Measurements from ENCODE around the gene DYNC1I1. TPM values are rescaled to one million over a fixed set of nuclear protein-coding genes. Genes with fewer than 3 reads are reported as not detected.

Gene DYNC1I1
- total RNA-seq, 1 donor from 2014 or later = 0.79 TPM

DNA sequence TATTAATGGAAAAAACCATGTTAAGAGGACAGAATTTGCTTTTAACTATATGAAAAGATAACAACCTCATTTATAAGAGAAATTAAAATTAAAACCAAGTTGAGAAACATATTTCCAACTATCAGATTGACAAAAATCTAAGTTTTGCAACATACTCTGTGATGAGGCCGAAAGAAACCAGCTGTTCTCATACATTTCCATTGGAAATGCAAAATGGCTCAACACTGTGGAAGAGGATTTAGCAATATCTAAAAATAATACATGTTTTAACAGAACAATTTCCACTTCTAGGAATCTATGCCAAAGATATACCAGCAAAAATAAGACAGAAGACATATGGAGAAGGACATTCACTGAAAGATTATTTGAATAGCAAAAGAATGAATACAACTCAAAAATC, 268.8 kb downstream of the DYNC1I1 start:
- no peak for DNase-seq (ENCODE audit: low spot score)
- Histone ChIP-seq H3K27me3 (no peaks in the 10 kb centered on the region), H3K27ac (no peak overlapping the region), H3K4me1 (no peaks in the 10 kb centered on the region), H3K4me3 (no peak overlapping the region), H3K36me3 (no peaks in the 10 kb centered on the region), H3K9me3 (ENCODE audit: low read depth) (no peaks in the 10 kb centered on the region), H3K4me2 (no peak overlapping the region), H3K79me2 (ENCODE audit: low read depth) (no peaks in the 10 kb centered on the region), H2AFZ (replicated peaks) (no peak overlapping the region), H3F3A (ENCODE audit: low read depth) (no peaks in the 10 kb centered on the region), H4K20me1 (ENCODE audit: low read depth) (no peaks in the 10 kb centered on the region), H3K9ac (no peak overlapping the region)
- H3K4me1 Mint-ChIP-seq = no peaks in the 10 kb centered on the region
- TF ChIP-seq EZH2 (IDR thresholded peaks at IDR 0.05) = no peak
- no peak for TF ChIP-seq EZH2phosphoT487 (IDR thresholded peaks at IDR 0.05)
- TF ChIP-seq, protein P1, sequence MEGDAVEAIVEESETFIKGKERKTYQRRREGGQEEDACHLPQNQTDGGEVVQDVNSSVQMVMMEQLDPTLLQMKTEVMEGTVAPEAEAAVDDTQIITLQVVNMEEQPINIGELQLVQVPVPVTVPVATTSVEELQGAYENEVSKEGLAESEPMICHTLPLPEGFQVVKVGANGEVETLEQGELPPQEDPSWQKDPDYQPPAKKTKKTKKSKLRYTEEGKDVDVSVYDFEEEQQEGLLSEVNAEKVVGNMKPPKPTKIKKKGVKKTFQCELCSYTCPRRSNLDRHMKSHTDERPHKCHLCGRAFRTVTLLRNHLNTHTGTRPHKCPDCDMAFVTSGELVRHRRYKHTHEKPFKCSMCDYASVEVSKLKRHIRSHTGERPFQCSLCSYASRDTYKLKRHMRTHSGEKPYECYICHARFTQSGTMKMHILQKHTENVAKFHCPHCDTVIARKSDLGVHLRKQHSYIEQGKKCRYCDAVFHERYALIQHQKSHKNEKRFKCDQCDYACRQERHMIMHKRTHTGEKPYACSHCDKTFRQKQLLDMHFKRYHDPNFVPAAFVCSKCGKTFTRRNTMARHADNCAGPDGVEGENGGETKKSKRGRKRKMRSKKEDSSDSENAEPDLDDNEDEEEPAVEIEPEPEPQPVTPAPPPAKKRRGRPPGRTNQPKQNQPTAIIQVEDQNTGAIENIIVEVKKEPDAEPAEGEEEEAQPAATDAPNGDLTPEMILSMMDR (IDR thresholded peaks at IDR 0.05) = no peak
- no peaks in the 10 kb centered on the region for H3K27me3 Mint-ChIP-seq (ENCODE audit: insufficient read depth, low read depth)
- H3K36me3 Mint-ChIP-seq = no peaks in the 10 kb centered on the region
- no peak overlapping the region for H3K27ac Mint-ChIP-seq
- H3K4me3 Mint-ChIP-seq = no peak overlapping the region
- no peaks in the 10 kb centered on the region for H3K9me3 Mint-ChIP-seq

DNA sequence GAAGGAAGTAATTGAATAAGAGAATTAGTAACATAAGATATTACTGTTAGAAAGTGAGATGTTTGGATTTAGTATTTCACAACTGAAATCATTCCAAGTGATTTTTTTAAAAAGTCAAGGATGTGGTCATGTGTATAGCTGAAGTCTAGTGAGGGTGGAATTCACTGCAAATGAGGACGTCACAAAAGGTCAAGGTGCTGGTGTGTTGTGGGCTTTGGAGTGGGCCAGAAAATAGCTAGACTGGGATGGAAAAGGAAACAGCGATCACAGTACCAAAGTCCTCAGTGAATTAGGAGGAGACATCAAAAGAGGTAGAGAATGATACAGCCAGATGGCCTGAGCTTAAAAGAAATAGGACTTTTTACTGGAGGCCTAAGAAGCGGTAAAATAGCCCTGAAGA, 272.8 kb downstream of the DYNC1I1 start:
- no peaks in the 10 kb centered on the region for H3K9me3 ChIP-seq (ENCODE audit: low read depth)
- TF ChIP-seq, protein P1 (IDR thresholded peaks at IDR 0.05) = no peak
- no peak for TF ChIP-seq EZH2phosphoT487 (IDR thresholded peaks at IDR 0.05)
- TF ChIP-seq EZH2 (IDR thresholded peaks at IDR 0.05) = no peak
- H3K27me3 Mint-ChIP-seq (ENCODE audit: insufficient read depth, low read depth) = no peaks in the 10 kb centered on the region
- no peak overlapping the region for H3K4me3 Mint-ChIP-seq
- no peak overlapping the region for H3K27ac ChIP-seq
- H3K79me2 ChIP-seq (ENCODE audit: low read depth) = no peaks in the 10 kb centered on the region
- H3K4me1 ChIP-seq = no peaks in the 10 kb centered on the region
- H3K4me2 ChIP-seq = no peak overlapping the region
- H2AFZ ChIP-seq (replicated peaks) = no peak overlapping the region
- H3K36me3 ChIP-seq = no peaks in the 10 kb centered on the region
- no peaks in the 10 kb centered on the region for H3F3A ChIP-seq (ENCODE audit: low read depth)
- DNase-seq (ENCODE audit: low spot score) = no peak
- no peaks in the 10 kb centered on the region for H3K4me1 Mint-ChIP-seq
- no peaks in the 10 kb centered on the region for H3K27me3 ChIP-seq
- H3K36me3 Mint-ChIP-seq = no peaks in the 10 kb centered on the region
- H3K9ac ChIP-seq = no peak overlapping the region
- no peak overlapping the region for H3K4me3 ChIP-seq
- H3K27ac Mint-ChIP-seq = no peak overlapping the region
- no peaks in the 10 kb centered on the region for H4K20me1 ChIP-seq (ENCODE audit: low read depth)
- no peaks in the 10 kb centered on the region for H3K9me3 Mint-ChIP-seq

DNA sequence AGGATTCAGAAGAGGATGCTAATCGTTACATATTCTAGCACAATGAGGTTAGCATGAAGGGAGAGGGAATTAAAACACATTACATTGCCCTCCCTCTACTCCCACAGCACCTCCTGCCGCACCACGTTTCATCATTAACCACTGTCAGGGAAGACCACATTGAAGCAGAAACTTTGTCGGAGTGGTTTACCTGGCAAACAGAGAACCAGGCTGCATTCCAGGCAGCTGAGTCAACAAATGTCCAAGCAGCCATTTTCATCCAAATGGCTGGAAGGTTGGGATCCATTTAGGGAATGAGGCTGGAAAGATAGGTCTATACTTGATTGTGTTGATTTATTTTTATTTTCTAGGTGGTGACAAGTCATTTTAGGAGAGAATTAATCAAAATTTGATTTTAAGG, 273.6 kb downstream of the DYNC1I1 start:
- Mint-ChIP-seq H3K27me3 (ENCODE audit: insufficient read depth, low read depth) (no peaks in the 10 kb centered on the region), H3K9me3 (no peaks in the 10 kb centered on the region), H3K4me1 (no peaks in the 10 kb centered on the region), H3K27ac (no peak overlapping the region), H3K4me3 (no peak overlapping the region), H3K36me3 (no peaks in the 10 kb centered on the region)
- no peak overlapping the region for H3K4me3 ChIP-seq
- H2AFZ ChIP-seq (replicated peaks) = no peak overlapping the region
- H3K4me1 ChIP-seq = no peaks in the 10 kb centered on the region
- no peak overlapping the region for H3K4me2 ChIP-seq
- no peak overlapping the region for H3K27ac ChIP-seq
- no peaks in the 10 kb centered on the region for H3K27me3 ChIP-seq
- H3F3A ChIP-seq (ENCODE audit: low read depth) = no peaks in the 10 kb centered on the region
- H3K9me3 ChIP-seq (ENCODE audit: low read depth) = no peaks in the 10 kb centered on the region
- no peaks in the 10 kb centered on the region for H3K36me3 ChIP-seq
- no peaks in the 10 kb centered on the region for H4K20me1 ChIP-seq (ENCODE audit: low read depth)
- no peak for DNase-seq (ENCODE audit: low spot score)
- no peak overlapping the region for H3K9ac ChIP-seq
- H3K79me2 ChIP-seq (ENCODE audit: low read depth) = no peaks in the 10 kb centered on the region
- TF ChIP-seq EZH2 (IDR thresholded peaks at IDR 0.05) (no peak), EZH2phosphoT487 (IDR thresholded peaks at IDR 0.05) (no peak)
- TF ChIP-seq, protein P1 (IDR thresholded peaks at IDR 0.05) = no peak
